Measurements from ENCODE around the gene ANKRD33B.

ANKRD33B gene

DNA sequence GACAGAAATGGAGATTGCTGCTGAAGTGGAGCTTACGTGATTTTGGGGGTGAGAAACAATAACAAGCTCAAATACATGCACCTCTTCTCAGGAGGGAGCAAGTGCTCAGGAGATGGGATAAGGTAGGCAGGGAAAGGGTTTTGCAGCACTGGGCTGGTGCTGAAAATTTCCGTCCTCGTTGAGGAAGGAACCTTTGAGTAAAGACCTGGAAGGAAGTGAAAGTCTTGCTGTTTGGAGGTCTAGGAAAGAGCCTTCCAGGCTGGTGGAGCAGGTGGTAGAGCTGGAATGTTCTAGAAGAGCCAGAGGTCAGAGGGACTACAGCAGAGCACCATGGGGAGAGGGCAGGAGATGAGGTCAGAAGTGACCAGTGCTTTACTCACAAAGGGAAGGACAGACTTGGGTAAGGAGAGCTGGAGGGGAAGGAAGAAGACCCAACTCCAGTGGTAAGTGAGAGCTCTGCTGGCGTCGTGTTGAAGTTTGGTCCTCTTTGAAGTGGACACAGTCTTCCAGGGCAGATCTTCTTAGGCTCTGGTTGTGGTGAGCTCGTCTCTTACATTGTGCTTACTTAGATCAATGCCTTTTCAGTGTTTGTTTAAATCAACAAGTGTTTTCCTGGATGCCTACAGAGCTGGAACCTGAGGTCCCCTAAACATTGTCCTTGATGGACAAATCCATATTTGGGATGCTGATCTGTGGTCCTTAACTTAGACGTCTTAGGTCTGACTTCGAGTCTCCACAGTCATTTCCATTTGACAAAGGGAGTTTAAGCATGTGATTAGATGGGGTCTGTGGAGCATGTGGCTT is 21.0 kb downstream of the ANKRD33B start:
- TF ChIP-seq, protein P1, sequence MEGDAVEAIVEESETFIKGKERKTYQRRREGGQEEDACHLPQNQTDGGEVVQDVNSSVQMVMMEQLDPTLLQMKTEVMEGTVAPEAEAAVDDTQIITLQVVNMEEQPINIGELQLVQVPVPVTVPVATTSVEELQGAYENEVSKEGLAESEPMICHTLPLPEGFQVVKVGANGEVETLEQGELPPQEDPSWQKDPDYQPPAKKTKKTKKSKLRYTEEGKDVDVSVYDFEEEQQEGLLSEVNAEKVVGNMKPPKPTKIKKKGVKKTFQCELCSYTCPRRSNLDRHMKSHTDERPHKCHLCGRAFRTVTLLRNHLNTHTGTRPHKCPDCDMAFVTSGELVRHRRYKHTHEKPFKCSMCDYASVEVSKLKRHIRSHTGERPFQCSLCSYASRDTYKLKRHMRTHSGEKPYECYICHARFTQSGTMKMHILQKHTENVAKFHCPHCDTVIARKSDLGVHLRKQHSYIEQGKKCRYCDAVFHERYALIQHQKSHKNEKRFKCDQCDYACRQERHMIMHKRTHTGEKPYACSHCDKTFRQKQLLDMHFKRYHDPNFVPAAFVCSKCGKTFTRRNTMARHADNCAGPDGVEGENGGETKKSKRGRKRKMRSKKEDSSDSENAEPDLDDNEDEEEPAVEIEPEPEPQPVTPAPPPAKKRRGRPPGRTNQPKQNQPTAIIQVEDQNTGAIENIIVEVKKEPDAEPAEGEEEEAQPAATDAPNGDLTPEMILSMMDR (IDR thresholded peaks at IDR 0.05; ENCODE audit: borderline replicate concordance, control extremely low read depth, extremely low read depth, insufficient read depth, missing control alignments): no peak
- DNase-seq (ENCODE audit: low spot score): no peak
- in situ Hi-C loops (cut with MboI; ENCODE audit: low sequenced_read_pairs, unreplicated experiment): no loop called here

DNA sequence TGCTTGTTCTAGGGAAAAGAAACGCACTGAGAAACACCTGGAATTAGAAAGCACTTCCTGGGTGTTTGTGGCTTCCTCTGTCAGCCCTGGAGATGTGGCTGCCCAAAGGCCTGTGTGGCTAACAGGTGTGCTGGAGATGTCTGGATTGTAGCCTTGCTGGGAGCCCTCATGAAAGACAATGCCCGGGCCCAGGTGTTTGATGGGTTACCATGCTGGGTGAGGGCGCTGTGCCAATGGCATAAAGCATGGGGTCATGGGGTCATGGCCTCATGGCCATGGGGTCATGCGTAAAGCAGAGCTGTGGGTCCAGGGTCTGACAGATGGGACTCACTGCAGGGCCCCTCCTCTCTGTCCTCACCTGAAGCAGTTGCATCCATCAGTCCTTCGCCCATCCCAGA is 21.6 kb downstream of the ANKRD33B start:
- in situ Hi-C loops (cut with MboI; ENCODE audit: low sequenced_read_pairs, unreplicated experiment): no loop called here
- DNase-seq (ENCODE audit: low spot score): no peak
- TF ChIP-seq, protein P1 (IDR thresholded peaks at IDR 0.05; ENCODE audit: borderline replicate concordance, control extremely low read depth, extremely low read depth, insufficient read depth, missing control alignments): no peak

DNA sequence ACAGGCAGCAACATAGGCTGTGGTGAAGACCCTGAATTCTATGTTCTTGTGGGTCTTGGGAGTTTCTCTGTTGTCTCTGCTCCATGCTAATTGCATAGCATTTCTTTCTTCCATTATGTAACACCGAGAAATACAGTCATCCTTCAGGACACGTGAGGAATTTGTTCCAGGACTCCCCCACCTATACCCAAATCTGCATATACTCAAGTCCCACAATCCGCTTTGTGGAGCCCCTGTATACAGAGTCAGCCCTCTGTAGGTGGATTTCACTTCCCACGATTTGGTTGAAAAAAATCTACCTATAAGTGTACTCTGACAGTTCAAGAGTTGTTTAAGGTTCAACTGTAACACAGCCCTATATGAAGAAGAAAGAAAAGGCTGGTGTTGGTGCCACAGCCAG is 22.1 kb downstream of the ANKRD33B start:
- TF ChIP-seq, protein P1 (IDR thresholded peaks at IDR 0.05; ENCODE audit: borderline replicate concordance, control extremely low read depth, extremely low read depth, insufficient read depth, missing control alignments): no peak
- in situ Hi-C loops (cut with MboI; ENCODE audit: low sequenced_read_pairs, unreplicated experiment): no loop called here
- no peak for DNase-seq (ENCODE audit: low spot score)

DNA sequence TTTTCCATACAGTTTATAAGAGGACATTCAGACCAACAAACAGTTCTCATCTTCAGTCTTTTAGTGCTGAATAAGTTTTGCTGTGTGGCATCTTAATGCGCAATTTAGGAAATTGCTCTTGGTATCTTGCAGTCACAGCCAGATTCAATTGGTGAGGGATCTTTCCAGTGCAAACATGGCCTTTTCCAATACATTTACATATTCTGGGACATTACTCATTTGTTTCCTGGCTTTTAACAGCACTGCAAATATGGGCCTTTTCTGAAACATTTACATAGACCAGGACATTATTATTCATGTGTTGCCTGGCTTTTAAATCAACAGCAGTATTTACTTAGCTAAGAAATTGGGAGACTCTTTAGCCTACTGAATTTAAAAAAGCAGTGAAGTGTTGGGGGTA is 22.7 kb downstream of the ANKRD33B start:
- DNase-seq (ENCODE audit: low spot score): no peak
- TF ChIP-seq, protein P1 (IDR thresholded peaks at IDR 0.05; ENCODE audit: borderline replicate concordance, control extremely low read depth, extremely low read depth, insufficient read depth, missing control alignments): no peak
- in situ Hi-C loops (cut with MboI; ENCODE audit: low sequenced_read_pairs, unreplicated experiment): no loop called here

DNA sequence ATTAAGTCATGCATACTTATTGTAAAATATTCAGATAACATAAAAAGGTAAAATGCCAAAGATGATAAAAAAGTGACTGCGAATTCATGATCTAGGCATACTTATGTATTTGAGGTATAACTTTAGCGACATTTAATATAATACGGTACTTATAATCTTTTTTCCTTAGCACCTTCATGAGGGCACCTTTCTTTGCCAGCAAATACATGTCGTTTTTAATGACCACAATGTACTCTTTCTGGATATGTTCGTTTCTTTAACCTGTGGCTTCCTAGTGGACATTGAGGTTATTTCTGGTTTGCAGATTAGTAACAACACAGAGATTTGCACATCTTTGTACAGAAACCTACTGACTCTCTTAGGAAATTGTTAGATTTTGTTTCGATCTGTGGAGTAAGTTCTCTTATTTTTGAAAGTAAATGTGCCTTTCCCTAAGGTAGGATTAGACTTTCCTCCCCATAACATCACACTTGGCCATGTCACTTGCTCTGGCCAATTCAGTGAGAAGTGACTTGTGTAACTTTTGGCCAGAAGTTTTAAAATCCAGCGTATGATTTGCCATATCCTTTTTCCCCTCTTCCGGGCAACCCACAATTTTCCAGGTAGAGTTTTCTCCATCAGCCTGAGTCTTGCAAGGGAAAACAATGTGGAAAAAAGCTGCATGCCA is 24.4 kb downstream of the ANKRD33B start:
- in situ Hi-C loops (cut with MboI; ENCODE audit: low sequenced_read_pairs, unreplicated experiment): no loop called here
- DNase-seq (ENCODE audit: low spot score): no peak
- TF ChIP-seq, protein P1 (IDR thresholded peaks at IDR 0.05; ENCODE audit: borderline replicate concordance, control extremely low read depth, extremely low read depth, insufficient read depth, missing control alignments): no peak

DNA sequence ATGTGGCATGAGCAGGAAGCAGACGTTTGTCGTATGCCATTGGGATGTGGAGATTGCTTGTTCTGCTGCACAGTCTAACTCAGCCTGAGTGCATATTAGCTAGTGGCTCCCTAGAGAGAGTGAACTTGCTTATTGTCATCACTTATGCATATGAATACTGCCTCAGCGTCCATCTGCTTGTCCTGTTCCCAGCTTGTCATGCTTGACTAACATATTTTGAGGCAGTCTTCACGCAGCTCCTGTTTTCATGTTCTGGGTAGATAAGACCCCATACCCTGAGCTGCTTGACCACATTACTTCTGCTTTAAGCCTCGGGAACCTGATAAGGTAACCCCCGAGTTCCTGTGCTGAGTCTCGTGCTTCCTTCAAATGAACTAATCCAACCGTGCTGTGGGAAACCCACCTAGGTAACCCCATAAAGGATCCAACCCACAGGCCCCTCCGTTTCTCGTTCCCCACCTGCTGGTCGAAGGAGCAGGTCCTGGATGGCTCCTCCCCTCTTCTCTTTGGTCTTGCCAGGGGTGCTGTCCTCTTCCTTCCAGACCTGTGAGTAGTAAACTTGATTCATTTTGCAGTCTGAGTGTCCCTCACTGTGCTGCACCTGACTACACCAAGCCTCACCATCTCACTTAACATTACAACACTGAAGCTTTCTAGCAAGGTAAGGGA is 25.0 kb downstream of the ANKRD33B start:
- DNase-seq (ENCODE audit: low spot score): no peak
- in situ Hi-C loops (cut with MboI; ENCODE audit: low sequenced_read_pairs, unreplicated experiment): no loop called here
- TF ChIP-seq, protein P1 (IDR thresholded peaks at IDR 0.05; ENCODE audit: borderline replicate concordance, control extremely low read depth, extremely low read depth, insufficient read depth, missing control alignments): no peak
